AG04450 (cell line): ENCODE results near the gene TRPM2. TPM values are rescaled to one million over a fixed set of nuclear protein-coding genes. Genes with fewer than 3 reads are reported as not detected.

Experiments
- CTCF ChIA-PET: fragments of 300-600, 350-600 bp; formaldehyde crosslinking; extraction: SDS; loops from one replicate; lab custom pipeline; 2022; ENCODE audit warnings: antibody characterized with exemption, inconsistent platforms; lab: Charles Lee
- POLR2A ChIA-PET: fragments of 350-600 bp; formaldehyde crosslinking; extraction: SDS; loops from one replicate; lab custom pipeline; 2021; ENCODE audit warnings: antibody characterized with exemption, inconsistent platforms; lab: Yijun Ruan, JAX
- DNase-seq: peaks from one replicate; pipeline ENCODE4 v3.0.0-alpha.2; 2011; ENCODE audit warnings: low read depth, low spot score
- H3K27ac ChIP-seq: one replicate; pipeline ENCODE4 v1.5.1; 2012; ENCODE audit warnings: low read depth, low read length, control low read depth
- H3K27me3 ChIP-seq: one replicate; pipeline ENCODE4 v1.6.0; 2012; ENCODE audit warnings: low read length; ENCODE audit not compliant: control insufficient read depth, insufficient read depth
- H3K4me3 ChIP-seq: 2 replicates; pipeline ENCODE4 v1.5.1; 2011; ENCODE audit warnings: mild to moderate bottlenecking, low read depth, low read length, control low read depth
- H3K9me3 ChIP-seq: 2 replicates; pipeline ENCODE4 v1.5.1; 2012; ENCODE audit warnings: low read length; ENCODE audit not compliant: control insufficient read depth, insufficient read depth
- CTCF ChIP-seq: IDR thresholded peaks from 2 replicates; pipeline ENCODE4 v1.5.1; 2011; ENCODE audit warnings: low read depth, low read length, control low read depth, inconsistent platforms
- polyA plus RNA-seq: library from polyadenylated mRNA; depleted of rRNA; stranded (reverse); fragments of >200 nt; gene quantifications from 2 replicates; pipeline ENCODE4 v1.2.3, GENCODE V29; 2011

The TRPM2 gene
- polyA plus RNA-seq, 1 experiment: not detected

GRCh38 chr21:44463724-44464123, 110.3 kb downstream of the TRPM2 start:
- no peak for DNase-seq
- Histone ChIP-seq H3K9me3 (peaks cover 54% of the 10 kb centered on the region), H3K27ac (no peak overlapping the region), H3K27me3 (no peaks in the 10 kb centered on the region), H3K4me3 (no peak overlapping the region)
- ChIA-PET CTCF (no interaction called here), POLR2A (no interaction called here)
- no peak for TF ChIP-seq CTCF

- Histone ChIP-seq H3K27me3 (no peaks in the 10 kb centered on the region), H3K27ac (no peak overlapping the region), H3K9me3 (peaks cover 54% of the 10 kb centered on the region), H3K4me3 (no peak overlapping the region)
- DNase-seq: no peak
- CTCF ChIA-PET: no interaction called here
- POLR2A ChIA-PET: no interaction called here
- no peak for TF ChIP-seq CTCF
Measured at GRCh38 chr21:44464351-44464750, 110.9 kb downstream of the TRPM2 start.

GRCh38 chr21:44466351-44466954, 113.0 kb downstream of the TRPM2 start:
- H3K9me3 ChIP-seq: peaks cover 47% of the 10 kb centered on the region
- CTCF ChIA-PET: no interaction called here

GRCh38 chr21:44466996-44467858, 113.8 kb downstream of the TRPM2 start:
- Histone ChIP-seq H3K4me3 (no peak overlapping the region), H3K9me3 (peaks cover 45% of the 10 kb centered on the region), H3K27ac (no peak overlapping the region), H3K27me3 (no peaks in the 10 kb centered on the region)
- ChIA-PET CTCF (no interaction called here), POLR2A (no interaction called here)
- no peak for DNase-seq
- TF ChIP-seq CTCF: no peak

More at GRCh38 chr21:44466351-44466954, 113.0 kb downstream of the TRPM2 start:
- no peak for DNase-seq
- no peak overlapping the region for H3K4me3 ChIP-seq
- POLR2A ChIA-PET: no interaction called here
- no peak overlapping the region for H3K27ac ChIP-seq
- no peak for TF ChIP-seq CTCF
- H3K27me3 ChIP-seq: no peaks in the 10 kb centered on the region

- no peak overlapping the region for H3K4me3 ChIP-seq
- H3K27ac ChIP-seq: no peak overlapping the region
- POLR2A ChIA-PET: no interaction called here
- no peak for DNase-seq
- CTCF ChIA-PET: no interaction called here
- peaks cover 40% of the 10 kb centered on the region for H3K9me3 ChIP-seq
- H3K27me3 ChIP-seq: no peaks in the 10 kb centered on the region
- no peak for TF ChIP-seq CTCF
Measured at GRCh38 chr21:44467859-44468195, 114.4 kb downstream of the TRPM2 start.
